Measurements from ENCODE around the gene POLR2E.

POLR2E gene

GRCh38 chr19:1093330-1093729 is 1.8 kb downstream of the POLR2E start:
- no peak for DNase-seq

- no peak for DNase-seq
These were observed 3.5 kb downstream of the POLR2E start for GRCh38 chr19:1091544-1092175.

GRCh38 chr19:1090731-1091543 is 4.2 kb downstream of the POLR2E start:
- no peak for DNase-seq

- peak; percentile 62 to 68 for DNase-seq
These were observed 5.3 kb downstream of the POLR2E start for GRCh38 chr19:1089891-1090290.

- DNase-seq, result no peak
These were observed 5.9 kb downstream of the POLR2E start for GRCh38 chr19:1089126-1089771.

- no peak for DNase-seq
These were observed 6.7 kb downstream of the POLR2E start for GRCh38 chr19:1088416-1089010.

GRCh38 chr19:1087813-1088415 is 7.3 kb downstream of the POLR2E start:
- peak; percentile 64 to 71 for DNase-seq

GRCh38 chr19:1086613-1087012 is 8.6 kb downstream of the POLR2E start:
- DNase-seq, result no peak

GRCh38 chr19:1085676-1086442 is 9.3 kb downstream of the POLR2E start:
- DNase-seq, result no peak

GRCh38 chr19:1085053-1085658 is 10.0 kb downstream of the POLR2E start:
- no peak for DNase-seq

- DNase-seq, result peak in 1 of 2 donors; percentile 5
These were observed 10.9 kb downstream of the POLR2E start for GRCh38 chr19:1084024-1084868.

- peak in 1 of 2 donors; percentile 4 for DNase-seq
These were observed 12.0 kb downstream of the POLR2E start for GRCh38 chr19:1082928-1083816.

- DNase-seq, result peak; percentile 91 to 93
These were observed 12.8 kb downstream of the POLR2E start for GRCh38 chr19:1082165-1082927.

GRCh38 chr19:1081301-1082164 is 13.6 kb downstream of the POLR2E start:
- DNase-seq, result peak in 1 of 2 donors; percentile 12

GRCh38 chr19:1080360-1081161 is 14.6 kb downstream of the POLR2E start:
- DNase-seq, result peak in 1 of 2 donors; percentile 12

- peak; percentile 46 to 73 for DNase-seq
These were observed 15.5 kb downstream of the POLR2E start for GRCh38 chr19:1079566-1080111.

GRCh38 chr19:1076951-1077350 is 18.2 kb downstream of the POLR2E start:
- DNase-seq, result peak; percentile 93 to 95

All from CD4-positive, alpha-beta T cell treated with Interferon alpha-2 for 1 hour (primary cell).